Activated CD8-positive, alpha-beta memory T cell treated with anti-CD3 and anti-CD28 coated beads, Interleukin-2, amount 50 U/mL, for 4 hours (primary cell): ENCODE data around the gene BHLHA15.

Experiments used
- DNase-seq: peaks from one replicate; pipeline ENCODE4 v3.0.0-alpha.2; 2020

BHLHA15 gene

DNA sequence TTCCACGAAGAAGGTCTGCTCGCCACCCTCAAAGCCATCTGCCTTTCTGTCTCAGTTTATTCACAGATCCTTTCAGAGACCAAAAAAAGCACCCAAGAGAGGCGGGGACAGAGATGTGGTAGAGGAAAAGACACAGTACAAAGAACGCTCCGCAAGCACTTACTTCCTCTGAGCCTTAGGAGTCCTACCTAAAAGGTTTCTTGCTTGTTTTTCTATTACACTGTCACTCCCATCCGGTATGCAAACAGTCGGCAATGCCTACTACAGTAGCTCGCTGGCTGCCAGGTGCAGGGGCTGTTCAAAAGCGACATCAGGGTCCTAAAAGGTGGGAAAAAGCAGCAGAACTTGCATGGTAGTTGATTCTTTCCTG lies 40.0 kb downstream of the BHLHA15 start:
- DNase-seq = peak; percentile 32

DNA sequence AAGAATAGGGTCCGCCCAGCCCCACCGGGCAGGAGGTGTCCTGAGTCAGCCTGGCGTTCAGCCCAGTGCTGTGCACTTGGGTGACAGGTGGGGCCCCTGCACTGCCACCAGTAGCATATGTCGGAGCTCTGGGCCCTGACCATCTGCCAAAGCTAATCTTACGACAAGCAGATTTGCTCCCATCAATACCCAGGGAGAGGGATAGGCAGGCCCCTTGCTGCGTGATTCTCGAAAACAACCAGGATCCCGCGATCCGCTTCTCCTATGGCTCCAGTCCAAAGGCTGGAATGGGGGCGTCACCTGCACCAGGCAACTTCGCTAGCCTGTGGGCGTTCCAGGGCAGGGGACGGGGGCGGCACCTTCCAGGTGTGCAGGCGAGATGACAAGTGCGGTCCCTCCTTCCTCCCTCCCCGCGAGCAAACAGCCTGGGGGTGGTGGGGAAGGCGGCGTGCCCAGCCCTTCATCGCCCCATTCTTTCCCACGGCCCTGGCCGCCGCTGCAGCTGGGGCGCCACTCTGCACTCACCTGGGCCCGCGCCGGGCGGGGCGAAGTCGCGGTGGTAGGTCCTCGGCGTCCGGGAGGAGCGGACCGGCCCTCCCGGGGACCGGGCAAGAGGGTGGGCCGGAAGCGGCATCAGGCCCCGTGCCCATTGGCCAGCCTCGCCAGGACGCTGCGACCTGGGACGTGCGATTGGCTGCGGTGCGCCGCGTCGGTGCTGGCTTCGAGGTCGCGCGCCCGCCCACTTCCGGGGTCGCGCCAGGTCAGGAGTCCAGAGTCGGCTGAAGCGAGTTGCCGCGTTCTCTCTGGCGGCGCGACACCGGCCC lies 40.6 kb downstream of the BHLHA15 start, which contains the start of gene TECPR1:
TSS of gene TECPR1 (minus strand) at position 632 of the 824 bp plus-strand sequence. CDS start 6,086 bp downstream, outside the sequence.
- DNase-seq = peak; percentile 82

DNA sequence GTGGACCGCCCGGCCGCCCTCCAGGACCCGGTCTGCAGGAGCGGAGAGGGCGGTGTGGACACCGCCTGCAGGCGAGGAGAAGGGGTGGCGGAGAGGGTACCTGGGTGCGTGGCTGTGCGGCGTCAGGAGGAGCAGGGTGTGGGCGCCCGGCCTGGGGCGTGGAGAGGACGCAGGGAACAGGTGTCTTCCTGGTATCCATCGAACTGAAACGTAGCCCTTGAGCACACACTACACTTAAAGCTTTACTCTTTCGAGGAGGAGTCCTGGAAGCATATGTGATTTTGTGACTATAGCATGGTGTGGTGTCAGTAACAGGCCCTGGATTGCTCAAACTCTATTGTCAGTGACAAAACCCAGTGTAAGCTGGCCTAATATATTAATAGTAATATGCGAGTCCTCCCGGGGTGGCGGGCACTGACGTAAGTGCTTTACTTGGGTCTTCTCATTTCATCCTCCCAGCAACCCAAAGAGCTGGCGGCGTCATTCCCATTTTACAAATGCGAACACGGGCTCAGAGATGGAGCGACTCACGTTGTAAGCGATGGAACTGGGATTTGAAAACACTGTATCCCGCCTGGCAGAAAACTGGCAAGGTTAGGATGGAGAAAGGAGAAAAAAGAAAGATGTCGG lies 41.3 kb downstream of the BHLHA15 start:
- no peak for DNase-seq

DNA sequence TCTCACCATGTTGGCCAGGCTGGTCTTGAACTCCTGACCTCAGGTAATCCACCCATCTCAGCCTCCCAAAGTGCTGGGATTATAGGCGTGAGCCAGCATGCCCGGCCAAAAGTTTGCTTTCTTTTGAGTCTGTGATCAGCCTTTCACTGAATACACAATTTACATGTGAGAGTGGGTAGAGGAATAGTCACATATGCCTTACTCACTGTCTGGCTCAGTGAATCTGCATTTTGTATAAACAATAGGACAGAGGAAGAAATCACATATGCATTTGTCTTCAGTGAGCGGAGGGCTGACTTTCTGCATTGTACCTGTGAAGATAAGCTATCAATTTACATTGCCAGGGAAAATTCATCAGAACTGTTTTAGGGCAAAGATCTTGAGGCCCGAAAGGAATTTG lies 43.3 kb downstream of the BHLHA15 start:
- no peak for DNase-seq

DNA sequence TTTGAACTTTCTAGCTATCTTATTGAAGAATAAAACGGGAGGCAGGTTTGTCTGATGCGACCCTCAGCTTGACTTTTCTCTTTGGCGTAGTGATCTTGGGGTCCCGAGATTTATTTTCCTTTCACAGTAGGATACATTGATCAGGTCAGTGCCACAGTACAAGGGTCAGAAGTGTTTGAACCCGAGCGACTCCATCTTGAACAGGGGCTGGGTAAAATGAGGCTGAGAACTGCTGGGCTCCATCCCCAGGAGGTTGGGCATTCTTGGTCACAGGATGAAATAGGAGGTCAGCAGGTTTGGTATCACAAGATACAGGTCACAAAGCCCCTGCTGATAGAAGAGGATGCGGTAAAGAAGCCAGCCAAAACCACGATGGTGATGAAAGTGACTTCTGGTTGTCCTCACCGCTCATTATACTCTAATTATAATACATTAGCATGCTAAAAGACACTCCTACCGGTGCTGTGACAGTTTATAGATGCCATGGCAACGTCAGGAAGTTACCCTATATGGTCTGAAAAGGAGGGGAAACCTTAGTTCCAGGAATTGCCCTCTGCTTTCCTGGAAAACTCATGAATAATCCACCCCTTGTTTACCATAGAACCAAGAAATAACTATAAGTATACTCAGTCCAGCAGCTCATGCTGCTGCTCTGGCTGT lies 43.8 kb downstream of the BHLHA15 start:
- DNase-seq = no peak

DNA sequence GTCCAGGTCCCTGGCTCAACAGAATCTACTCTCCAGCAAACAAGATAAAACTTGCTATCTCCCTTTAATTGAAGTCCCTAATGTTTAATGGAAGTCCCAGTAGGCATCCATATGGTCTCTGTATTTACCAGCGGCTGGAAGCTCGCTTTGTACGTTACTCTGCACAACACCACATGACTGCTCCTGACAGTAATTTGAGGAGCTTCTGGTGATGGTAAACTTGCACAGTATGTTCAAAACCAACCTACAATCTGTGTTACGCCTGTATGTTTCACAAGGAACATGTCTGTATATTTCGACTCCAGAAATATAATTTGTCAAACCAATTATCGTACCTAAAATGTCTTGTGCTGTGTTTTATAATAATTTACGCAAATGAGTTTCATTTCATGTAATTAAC lies 45.2 kb downstream of the BHLHA15 start:
- DNase-seq = no peak

DNA sequence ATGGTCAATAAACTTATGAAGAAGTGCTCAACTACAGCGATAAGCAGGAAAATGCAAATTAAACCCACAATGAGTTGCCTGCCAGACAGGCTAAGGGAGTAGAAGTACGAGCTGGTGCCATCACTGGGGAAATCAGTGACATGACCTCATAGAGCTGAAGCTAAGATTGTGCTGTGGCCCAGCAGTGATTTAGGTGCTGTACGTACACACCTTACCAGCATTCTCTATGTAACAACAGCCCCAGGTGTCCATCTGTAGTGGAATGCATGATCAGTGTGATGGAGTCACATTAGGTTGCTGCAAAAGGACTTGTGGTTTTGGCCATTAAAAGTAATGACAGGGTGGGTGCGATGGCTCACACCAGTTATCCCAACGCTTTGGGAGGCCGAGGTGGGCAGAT lies 46.5 kb downstream of the BHLHA15 start:
- no peak for DNase-seq
